EH (cell line): ENCODE data around the gene NRF1.
A peak's percentile ranks its signal among the peaks of the same experiment; 100 is the strongest.

Source experiments
- DNase-seq: peaks from one replicate; pipeline ENCODE4 v3.0.0-alpha.2; 2015; ENCODE audit warnings: low read depth

The NRF1 gene

GRCh38 chr7:129804111-129804889 is 192.8 kb downstream of the NRF1 start:
- no peak for DNase-seq

DNA sequence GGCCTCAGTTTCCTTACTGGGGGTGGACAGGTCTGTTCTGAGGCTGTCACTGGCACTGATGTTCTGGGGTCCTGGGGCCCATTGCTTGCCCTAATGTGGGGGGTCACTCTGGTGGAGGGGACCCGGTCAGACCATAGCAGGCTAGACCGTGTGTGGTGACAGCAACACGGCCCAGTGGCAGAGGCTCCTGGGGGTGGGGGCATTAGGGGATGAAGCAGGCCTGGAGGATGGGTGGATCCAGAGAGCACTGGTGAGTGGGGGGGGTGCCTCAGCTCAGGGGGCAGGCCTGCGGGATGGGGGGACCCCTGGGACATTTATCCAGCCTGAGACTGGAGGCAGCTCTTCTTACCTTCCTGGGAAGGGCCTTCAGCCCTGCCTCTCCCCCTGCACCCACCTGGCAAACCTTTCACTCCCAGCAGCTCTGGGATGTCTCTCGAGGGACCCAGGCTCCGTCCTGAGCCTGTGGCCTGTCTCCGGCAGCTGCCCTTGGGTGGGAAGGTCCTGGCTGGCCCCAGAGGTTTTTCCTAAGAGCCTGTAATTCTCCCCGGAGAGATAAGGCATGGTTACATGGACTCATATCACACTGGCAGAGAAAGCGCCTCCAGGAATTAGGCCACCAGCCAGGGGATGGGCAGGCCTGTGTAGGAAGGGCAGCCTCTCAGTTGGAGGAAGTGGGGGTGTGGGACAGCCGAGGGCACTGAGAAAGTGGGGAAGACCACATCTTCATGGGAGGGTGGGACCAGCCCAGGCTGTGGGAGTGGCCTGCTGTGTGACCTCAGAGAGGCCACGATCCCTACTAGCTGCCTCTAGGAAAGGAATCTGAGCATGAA is 193.6 kb downstream of the NRF1 start:
- DNase-seq: peak; percentile 19
